HG03108 (cell line): ENCODE results near the gene DMRTA1.
"Not testable (repeated sequence)": the region's sequence is repeated elsewhere in the genome, so short reads cannot be mapped to it uniquely, and the experiment has no call there.

Experiments used
- ATAC-seq: cut with Tn5 transposase; IDR thresholded peaks from one replicate; pipeline ENCODE4 v1.9.1; 2021; ENCODE audit warnings: moderate library complexity; ENCODE audit not compliant: unreplicated experiment

The DMRTA1 gene

DNA sequence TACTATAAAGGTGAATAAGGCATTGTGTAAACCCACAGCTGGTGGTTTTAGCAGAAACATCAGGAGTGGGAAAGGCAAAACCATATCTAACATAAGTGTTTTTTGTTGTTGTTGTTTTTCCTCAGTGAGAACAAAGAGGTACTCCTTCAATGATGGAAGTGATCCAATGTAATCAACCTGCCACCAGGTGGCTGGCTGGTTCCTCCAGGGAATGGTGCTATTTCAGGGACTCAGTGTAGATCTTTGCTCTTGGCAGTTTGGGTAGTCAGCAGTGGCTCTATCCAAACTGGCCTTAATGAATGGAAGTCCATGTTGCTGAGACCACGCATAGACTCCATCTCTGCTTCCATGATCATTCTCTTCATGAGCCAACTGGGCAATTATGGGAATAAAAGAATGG lies 10.8 kb downstream of the DMRTA1 start:
- no peak for ATAC-seq

DNA sequence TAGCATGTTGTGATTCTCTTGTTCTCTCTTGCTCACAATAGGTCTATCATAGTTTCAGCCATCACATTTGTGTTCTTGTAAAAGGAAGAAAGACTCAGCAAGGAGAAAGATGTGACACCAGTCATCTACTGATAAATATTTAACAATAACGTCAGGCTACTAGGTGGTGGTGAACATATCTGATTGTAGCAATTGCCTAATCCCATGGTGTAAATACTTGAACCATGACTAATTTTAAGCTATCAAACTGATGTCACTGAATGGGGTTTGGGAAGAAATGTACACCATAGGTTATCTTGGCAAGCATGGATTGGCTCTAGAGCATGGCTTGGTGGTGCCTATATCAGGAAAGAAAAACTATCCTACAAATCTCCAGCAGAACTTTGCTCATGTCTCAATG lies 16.6 kb downstream of the DMRTA1 start:
- ATAC-seq, result no peak

GRCh38 chr9:22469928-22470544 lies 23.4 kb downstream of the DMRTA1 start:
- ATAC-seq, result peak; percentile 69

DNA sequence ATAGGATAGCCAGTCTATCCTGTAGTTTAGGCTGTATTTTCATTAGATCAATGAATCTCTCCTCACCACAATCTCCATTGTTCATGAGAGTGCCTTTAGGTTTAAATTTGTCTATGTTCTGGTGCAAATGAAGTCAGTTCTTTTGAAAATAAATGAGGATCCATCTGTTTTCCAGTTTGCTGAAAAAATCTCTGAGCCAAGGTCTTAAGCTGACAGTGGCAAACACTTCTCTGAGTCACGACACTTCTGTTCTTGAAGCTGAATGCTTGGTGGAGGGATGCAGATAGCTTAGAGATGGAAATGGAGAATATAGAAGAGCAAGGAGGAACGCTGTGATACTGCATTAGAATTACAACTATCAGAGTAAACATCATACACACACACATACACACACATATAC lies 34.9 kb downstream of the DMRTA1 start:
- no peak for ATAC-seq

DNA sequence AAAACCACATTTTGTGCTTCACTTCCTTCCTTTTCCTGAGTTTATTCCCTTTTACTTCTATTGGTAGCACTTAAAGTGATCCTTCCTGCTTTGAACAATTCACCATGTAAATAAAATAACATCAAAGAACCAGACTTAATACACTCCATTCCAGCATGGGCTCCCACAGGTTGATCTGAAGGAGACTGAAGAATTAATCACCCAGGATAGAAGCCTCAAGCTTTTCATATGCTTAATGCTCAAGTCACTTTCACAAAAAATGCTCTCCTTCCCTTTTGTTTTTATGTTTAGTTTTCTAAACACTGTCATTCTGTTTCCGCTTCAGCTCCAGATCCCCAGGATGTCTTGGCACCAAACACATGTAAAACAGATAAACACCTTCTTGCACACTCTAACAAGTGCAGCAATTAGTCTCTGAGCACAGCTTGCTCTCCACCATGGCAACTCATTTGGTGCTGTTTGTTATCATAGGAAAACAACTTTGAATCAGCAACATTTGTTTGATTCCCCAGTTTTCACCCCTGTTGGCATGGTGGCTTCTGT lies 37.0 kb downstream of the DMRTA1 start:
- ATAC-seq, result no peak

GRCh38 chr9:22496197-22496596 lies 49.6 kb downstream of the DMRTA1 start:
- not testable (repeated sequence) for ATAC-seq
